Measurements from ENCODE around the gene CADPS. TPM values are rescaled to one million over a fixed set of nuclear protein-coding genes. Genes with fewer than 3 reads are reported as not detected.

Gene CADPS
- total RNA-seq, 1 experiment from 2014 or later: not detected

DNA sequence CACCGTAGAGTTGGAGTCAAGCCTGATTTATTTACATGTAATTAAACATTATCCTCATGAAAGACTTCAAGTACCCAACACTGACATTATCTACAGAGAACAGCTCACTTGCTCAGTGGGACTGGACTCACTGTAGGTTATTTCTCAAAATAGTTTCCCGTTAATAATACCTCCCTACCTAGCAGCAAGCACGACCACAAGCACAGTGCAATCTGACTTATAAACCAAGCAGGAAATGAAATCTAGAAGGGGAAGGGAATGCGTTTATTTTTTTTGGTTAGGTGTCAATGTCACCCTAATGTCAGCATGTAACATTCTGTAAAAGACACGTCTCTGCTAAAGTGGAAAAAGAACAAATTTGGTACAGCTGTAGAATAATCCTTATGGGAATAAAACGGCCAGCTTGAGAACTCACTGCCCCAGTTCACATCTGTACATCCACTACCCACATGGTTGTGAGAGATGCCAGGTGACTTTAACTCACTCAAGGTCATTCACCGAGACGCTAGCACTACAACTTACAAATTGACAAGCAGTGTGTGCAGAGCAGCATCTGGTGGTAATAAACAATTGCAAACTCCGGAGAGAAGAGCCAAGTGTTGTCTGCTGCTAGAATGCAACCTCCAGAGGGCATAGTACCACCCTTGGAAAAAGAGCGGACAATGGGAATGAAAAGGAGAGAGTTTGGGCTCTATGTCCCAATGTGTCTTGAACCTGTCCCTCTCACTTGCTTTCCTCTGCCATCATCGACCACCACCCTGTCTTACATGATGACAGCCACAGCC is 242.5 kb downstream of the CADPS start:
- Mint-ChIP-seq H3K4me3 (ENCODE audit: low read depth, unreplicated experiment) (no peak overlapping the region), H3K27ac (ENCODE audit: unreplicated experiment) (no peak overlapping the region), H3K27me3 (ENCODE audit: unreplicated experiment) (peaks cover 64% of the 10 kb centered on the region), H3K36me3 (ENCODE audit: insufficient read depth, unreplicated experiment) (no peaks in the 10 kb centered on the region), H3K9me3 (ENCODE audit: low read depth, unreplicated experiment) (no peaks in the 10 kb centered on the region), H3K4me1 (ENCODE audit: low read depth, unreplicated experiment) (no peaks in the 10 kb centered on the region)
- no peak for DNase-seq
- no TSS peak for BruUV-seq (replicated peaks)
- TF ChIP-seq CTCF (IDR thresholded peaks at IDR 0.05; ENCODE audit: unreplicated experiment): no peak
- intact Hi-C loops (cut with micrococcal nuclease; ENCODE audit: unreplicated experiment): no loop called here
- CTCF ChIA-PET: no interaction called here

DNA sequence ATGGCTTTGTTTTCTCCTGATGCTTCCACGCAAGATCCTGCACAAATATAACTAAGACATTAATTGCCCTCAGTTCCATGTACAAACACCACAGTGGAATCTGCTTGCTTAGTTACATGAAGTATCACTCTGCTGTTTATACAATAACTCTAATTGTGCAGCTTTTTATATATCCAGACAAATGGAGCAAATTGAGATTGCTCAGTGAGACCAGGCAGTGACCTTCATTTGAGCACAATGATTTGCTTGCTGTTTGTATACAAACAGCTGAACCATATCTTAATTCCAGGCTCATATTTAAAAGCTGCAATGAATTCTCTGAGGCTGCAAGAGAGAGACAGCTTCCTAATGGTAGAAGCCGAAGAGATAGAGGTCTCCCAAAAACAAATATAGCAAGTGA is 243.7 kb downstream of the CADPS start:
- Mint-ChIP-seq H3K9me3 (ENCODE audit: low read depth, unreplicated experiment) (no peaks in the 10 kb centered on the region), H3K4me1 (ENCODE audit: low read depth, unreplicated experiment) (no peaks in the 10 kb centered on the region), H3K4me3 (ENCODE audit: low read depth, unreplicated experiment) (no peak overlapping the region), H3K27me3 (ENCODE audit: unreplicated experiment) (peaks cover 52% of the 10 kb centered on the region), H3K36me3 (ENCODE audit: insufficient read depth, unreplicated experiment) (no peaks in the 10 kb centered on the region), H3K27ac (ENCODE audit: unreplicated experiment) (no peak overlapping the region)
- CTCF ChIA-PET: no interaction called here
- no TSS peak for BruUV-seq (replicated peaks)
- no peak for TF ChIP-seq CTCF (IDR thresholded peaks at IDR 0.05; ENCODE audit: unreplicated experiment)
- no peak for DNase-seq
- intact Hi-C loops (cut with micrococcal nuclease; ENCODE audit: unreplicated experiment): no loop called here

GRCh38 chr3:62630664-62631063 is 244.6 kb downstream of the CADPS start:
- no peaks in the 10 kb centered on the region for H3K9me3 Mint-ChIP-seq (ENCODE audit: low read depth, unreplicated experiment)
- DNase-seq: no peak
- peaks cover 44% of the 10 kb centered on the region for H3K27me3 Mint-ChIP-seq (ENCODE audit: unreplicated experiment)
- no TSS peak for BruUV-seq (replicated peaks)
- H3K36me3 Mint-ChIP-seq (ENCODE audit: insufficient read depth, unreplicated experiment): no peaks in the 10 kb centered on the region
- no peak overlapping the region for H3K4me3 Mint-ChIP-seq (ENCODE audit: low read depth, unreplicated experiment)
- TF ChIP-seq CTCF (IDR thresholded peaks at IDR 0.05; ENCODE audit: unreplicated experiment): no peak
- no peaks in the 10 kb centered on the region for H3K4me1 Mint-ChIP-seq (ENCODE audit: low read depth, unreplicated experiment)
- CTCF ChIA-PET: no interaction called here
- intact Hi-C loops (cut with micrococcal nuclease; ENCODE audit: unreplicated experiment): no loop called here
- no peak overlapping the region for H3K27ac Mint-ChIP-seq (ENCODE audit: unreplicated experiment)

GRCh38 chr3:62625268-62625667 is 249.9 kb downstream of the CADPS start:
- Mint-ChIP-seq H3K4me1 (ENCODE audit: low read depth, unreplicated experiment) (no peaks in the 10 kb centered on the region), H3K27me3 (ENCODE audit: unreplicated experiment) (peaks cover 15% of the 10 kb centered on the region), H3K27ac (ENCODE audit: unreplicated experiment) (no peak overlapping the region), H3K36me3 (ENCODE audit: insufficient read depth, unreplicated experiment) (no peaks in the 10 kb centered on the region), H3K9me3 (ENCODE audit: low read depth, unreplicated experiment) (no peaks in the 10 kb centered on the region), H3K4me3 (ENCODE audit: low read depth, unreplicated experiment) (no peak overlapping the region)
- intact Hi-C loops (cut with micrococcal nuclease; ENCODE audit: unreplicated experiment): no loop called here
- CTCF ChIA-PET: no interaction called here
- DNase-seq: no peak
- no peak for TF ChIP-seq CTCF (IDR thresholded peaks at IDR 0.05; ENCODE audit: unreplicated experiment)
- BruUV-seq (replicated peaks): no TSS peak
